HCT116 (cell line): Measurements from ENCODE around the gene ARL4A. TPM values are rescaled to one million over a fixed set of nuclear protein-coding genes. Genes with fewer than 3 reads are reported as not detected.

Experiments used
- ATAC-seq: fragments of 200-7000 bp; cut with Tn5 transposase; 2 replicates; pipeline ENCODE4 v1.9.1; 2020; ENCODE audit warnings: mild to moderate bottlenecking, moderate library complexity
- BruUV-seq: library from RNA; stranded (reverse); fragments of 400-500 nt; replicated peaks from 2 replicates; lab custom pipeline; 2021; lab: Mats Ljungman, UMichigan
- CTCF ChIA-PET: fragments of 300-600 bp; sonication (Branson Sonifier 250); formaldehyde crosslinking; loops from one replicate; lab custom pipeline; 2021; ENCODE audit warnings: antibody characterized with exemption; lab: Charles Lee
- POLR2A ChIA-PET: fragments of 300-600, 350-600 bp; sonication (Branson Sonifier 250); formaldehyde crosslinking; loops from one replicate; lab custom pipeline; 2021; ENCODE audit warnings: antibody characterized with exemption; lab: Charles Lee
- RAD21 ChIA-PET, 2 experiments: fragments of 300-600 bp; sonication (Branson Sonifier 250); formaldehyde crosslinking; loops; one replicate each; lab custom pipeline; 2023; ENCODE audit warnings: low total read pairs in 2 of 2; ENCODE audit not compliant: uncharacterized antibody in 2 of 2, unreplicated experiment in 2 of 2, low non-redundant PET in 1 of 2; lab: Charles Lee
- DNase-seq: peaks from one replicate; pipeline ENCODE4 v3.0.0-alpha.2; 2010; ENCODE audit warnings: low read depth, low spot score
- H2AFZ ChIP-seq: fragments of 200-600 bp; shearing (Covaris generic), sonication (generic); 2 replicates; pipeline ENCODE4 v1.6.1; 2017; ENCODE audit warnings: low read depth, mixed run types, mixed read lengths, antibody characterized with exemption, low read length; ENCODE audit not compliant: poor library complexity, severe bottlenecking
- H3K27ac ChIP-seq: 2 replicates; pipeline ENCODE4 v1.5.1; 2012; ENCODE audit warnings: low read depth, low read length
- H3K27me3 ChIP-seq: fragments of 200-600 bp; sonication (generic); 2 replicates; pipeline ENCODE4 v1.6.1; 2016; ENCODE audit warnings: mixed run types, low read length, mixed read lengths; ENCODE audit not compliant: insufficient read depth
- H3K36me3 ChIP-seq, 2 experiments: fragments of 200-500 bp in 1 of 2; fragments of 200-600 bp in 1 of 2; sonication (Bioruptor generic) in 1 of 2; sonication (generic) in 1 of 2; 2 replicates each; pipeline versions ENCODE4 v1.5.1 to v1.6.1; 2014 to 2016; ENCODE audit warnings: low read length in 2 of 2, inconsistent platforms in 1 of 2, mixed read lengths in 1 of 2, mixed run types in 1 of 2; ENCODE audit not compliant: insufficient read depth in 2 of 2, control insufficient read depth in 1 of 2
- H3K4me1 ChIP-seq, 2 experiments: fragments of 200-600 bp in 1 of 2; sonication (generic) in 1 of 2; 2 replicates each; pipeline versions ENCODE4 v1.5.1 to v1.6.1; 2012 to 2017; ENCODE audit warnings: low read length in 2 of 2, inconsistent platforms in 1 of 2, mild to moderate bottlenecking in 1 of 2, mixed read lengths in 1 of 2, mixed run types in 1 of 2, moderate library complexity in 1 of 2; ENCODE audit not compliant: insufficient read depth in 2 of 2, control insufficient read depth in 1 of 2
- H3K4me2 ChIP-seq: fragments of 200-600 bp; sonication (generic); 2 replicates; pipeline ENCODE4 v1.6.1; 2017; ENCODE audit warnings: mixed run types, low read length, mixed read lengths
- H3K4me3 ChIP-seq, 2 experiments: fragments of 200-600 bp in 1 of 2; sonication (generic) in 1 of 2; replicated peaks in 1 of 2; 2 replicates each; pipeline ENCODE4 v1.5.1; 2011 to 2016; ENCODE audit warnings: low read length in 2 of 2, control low read depth in 1 of 2, low read depth in 1 of 2, mild to moderate bottlenecking in 1 of 2, mixed read lengths in 1 of 2, mixed run types in 1 of 2
- H3K79me2 ChIP-seq: fragments of 200-600 bp; sonication (generic); 2 replicates; pipeline ENCODE4 v1.6.1; 2017; ENCODE audit warnings: mild to moderate bottlenecking, mixed run types, low read length, moderate library complexity, mixed read lengths; ENCODE audit not compliant: insufficient read depth
- H3K9ac ChIP-seq: fragments of 200-600 bp; sonication (generic); 2 replicates; pipeline ENCODE4 v1.6.1; 2016; ENCODE audit warnings: low read length, mixed read lengths
- H3K9me2 ChIP-seq: fragments of 200-600 bp; sonication (generic), shearing (Covaris generic); 2 replicates; pipeline ENCODE4 v1.6.1; 2017; ENCODE audit warnings: mixed run types, mild to moderate bottlenecking, moderate library complexity; ENCODE audit not compliant: insufficient read depth
- H3K9me3 ChIP-seq, 2 experiments: fragments of 200-500 bp in 1 of 2; fragments of 200-600 bp in 1 of 2; sonication (Bioruptor generic) in 1 of 2; sonication (generic) in 1 of 2; 2 replicates each; pipeline ENCODE4 v1.6.1; 2014 to 2017; ENCODE audit warnings: low read length in 2 of 2, mixed read lengths in 2 of 2, inconsistent platforms in 1 of 2, low read depth in 1 of 2, mild to moderate bottlenecking in 1 of 2, mixed run types in 1 of 2, moderate library complexity in 1 of 2; ENCODE audit not compliant: control insufficient read depth in 1 of 2, insufficient read depth in 1 of 2
- H4K20me1 ChIP-seq: fragments of 200-600 bp; sonication (generic), shearing (Covaris generic); 2 replicates; pipeline ENCODE4 v1.6.1; 2017; ENCODE audit warnings: mixed run types, mild to moderate bottlenecking, moderate library complexity; ENCODE audit not compliant: insufficient read depth
- ATF3 ChIP-seq: IDR thresholded peaks from 2 replicates; pipeline ENCODE4 v1.6.1; 2012
- CBX3 ChIP-seq: IDR thresholded peaks from 2 replicates; pipeline ENCODE4 v1.6.1; 2012; ENCODE audit warnings: low read depth
- CEBPB ChIP-seq: IDR thresholded peaks from 2 replicates; pipeline ENCODE4 v1.6.1; 2012; ENCODE audit warnings: low read depth
- EGR1 ChIP-seq: IDR thresholded peaks from 2 replicates; pipeline ENCODE4 v1.6.1; 2012; ENCODE audit warnings: low read depth
- EZH2 ChIP-seq: fragments of 200-600 bp; sonication (generic); IDR thresholded peaks from 2 replicates; pipeline ENCODE4 v1.6.1; 2017; ENCODE audit warnings: antibody characterized with exemption, mixed run types
- EZH2phosphoT487 ChIP-seq: fragments of 200-600 bp; IDR thresholded peaks from 2 replicates; pipeline ENCODE4 v1.6.1; 2018; ENCODE audit warnings: antibody characterized with exemption, borderline replicate concordance
- FOSL1 ChIP-seq: IDR thresholded peaks from 2 replicates; pipeline ENCODE4 v1.6.1; 2012; ENCODE audit warnings: low read depth
- JUND ChIP-seq: IDR thresholded peaks from 2 replicates; pipeline ENCODE4 v1.6.1; 2012
- MAX ChIP-seq: IDR thresholded peaks from 2 replicates; pipeline ENCODE4 v1.6.1; 2012
- POLR2A ChIP-seq: IDR thresholded peaks from 2 replicates; pipeline ENCODE4 v1.7.0; 2011; ENCODE audit warnings: borderline replicate concordance; ENCODE audit not compliant: insufficient read depth, insufficient read length; ENCODE audit errors: extremely low read depth
- REST ChIP-seq: IDR thresholded peaks from 2 replicates; pipeline ENCODE4 v1.6.1; 2012; ENCODE audit warnings: low read depth
- SIN3A ChIP-seq: IDR thresholded peaks from 2 replicates; pipeline ENCODE4 v1.6.1; 2012; ENCODE audit warnings: low read depth
- SP1 ChIP-seq: IDR thresholded peaks from 2 replicates; pipeline ENCODE4 v1.6.1; 2012; ENCODE audit warnings: low read depth
- SRF ChIP-seq: IDR thresholded peaks from 2 replicates; pipeline ENCODE4 v1.6.1; 2012; ENCODE audit warnings: low read depth
- TCF7L2 ChIP-seq: IDR thresholded peaks from 2 replicates; pipeline ENCODE4 v1.7.0; 2011; ENCODE audit warnings: borderline replicate concordance, inconsistent platforms; ENCODE audit not compliant: insufficient read depth, insufficient read length; ENCODE audit errors: extremely low read depth
- YY1 ChIP-seq: IDR thresholded peaks from 2 replicates; pipeline ENCODE4 v1.6.1; 2011; ENCODE audit warnings: low read length, low read depth, moderate library complexity, mild to moderate bottlenecking; ENCODE audit not compliant: insufficient replicate concordance; ENCODE audit errors: extremely low read depth
- ZBTB33 ChIP-seq: IDR thresholded peaks from 2 replicates; pipeline ENCODE4 v1.6.1; 2011; ENCODE audit warnings: mild to moderate bottlenecking, low read length, moderate library complexity; ENCODE audit not compliant: insufficient replicate concordance; ENCODE audit errors: extremely low read depth
- ZFX ChIP-seq: fragments of 450-650 bp; IDR thresholded peaks from 2 replicates; pipeline ENCODE4 v1.6.1; 2017
- intact Hi-C: fragments of 100-400 bp; cut with micrococcal nuclease; formaldehyde crosslinking; loops from 2 replicates; pipeline ENCODE4 v1.10.0; 2022
- total RNA-seq: library from RNA; stranded (reverse); gene quantifications from one replicate; pipeline ENCODE4 v1.2.1, GENCODE V29; 2021; ENCODE audit not compliant: unreplicated experiment

The ARL4A gene
- total RNA-seq, 1 experiment from 2014 or later = 44.6 TPM

- intact Hi-C loops = no loop called here
- DNase-seq = peak; percentile 80
- peak; percentile 90 for ATAC-seq
- Histone ChIP-seq H3K4me2 (peak overlapping the region; percentile 55), H3K36me3 (no peaks in the 10 kb centered on the region), H3K9me3 (no peaks in the 10 kb centered on the region), H2AFZ (peak overlapping the region; percentile 75), H3K27ac (no peak overlapping the region; the same call in 1 of the 2 replicates)
- ChIA-PET RAD21 (interaction anchor here in 1 of 2 experiments (0.7 kb wide), 1 partner anchor 178 kb away, joined by 3 read pairs; no protein-coding TSS in a partner anchor), POLR2A (interaction anchor here (1.2 kb wide), 1 partner anchor 39 kb away, joined by 3 read pairs; the partner anchor contains the start of gene ARL4A), CTCF (interaction anchor here (0.8 to 1.2 kb wide), 2 partner anchors 9 to 39 kb away, joined by 5 read pairs; partner anchors contain the start of gene ARL4A)
- BruUV-seq = no TSS peak
- peak; percentile 74; the same call in 1 of the 2 replicates for TF ChIP-seq CBX3
- TF ChIP-seq EZH2phosphoT487 = no peak
- TF ChIP-seq MAX = peak; percentile 68
- TF ChIP-seq YY1 = peak; percentile 19
- peak; percentile 74 for TF ChIP-seq SRF
- TF ChIP-seq POLR2A = no peak
- no peak for TF ChIP-seq ZBTB33
- peak; percentile 91 for TF ChIP-seq FOSL1
- TF ChIP-seq CEBPB = no peak
- peak; percentile 88 for TF ChIP-seq JUND
- no peak for TF ChIP-seq REST
- TF ChIP-seq EZH2 = no peak
- TF ChIP-seq TCF7L2 = peak; percentile 48
- peak; percentile 58 for TF ChIP-seq SIN3A
- TF ChIP-seq ZFX = no peak
- TF ChIP-seq SP1 = peak; percentile 76
- no peak for TF ChIP-seq ATF3
- 0 out of 2 replicates have a peak, but pooled peaks have one; percentile 16 for TF ChIP-seq EGR1
- TF ChIP-seq, all 23 proteins: peak for 10
- no peaks in the 10 kb centered on the region for H3K9me2 ChIP-seq
- no peaks in the 10 kb centered on the region for H4K20me1 ChIP-seq
- no peak overlapping the region for H3K4me3 ChIP-seq
- H3K79me2 ChIP-seq = no peaks in the 10 kb centered on the region
- no peaks in the 10 kb centered on the region for H3K27me3 ChIP-seq
- H3K4me1 ChIP-seq = peaks cover 10 to 37% of the 10 kb centered on the region in 2 experiments
- H3K9ac ChIP-seq = peak overlapping the region; percentile 32; the same call in 1 of the 2 replicates
Measured at GRCh38 chr7:12647364-12648219, 39.8 kb upstream of the ARL4A start.
